H1 (cell line): ENCODE results near the gene GMPPA. TPM values are rescaled to one million over a fixed set of nuclear protein-coding genes. Genes with fewer than 3 reads are reported as not detected.

Source experiments
- CTCF ChIA-PET: fragments of 300-600 bp; sonication (Branson Sonifier 250); formaldehyde crosslinking; loops from one replicate; lab custom pipeline; 2021; ENCODE audit not compliant: partially characterized antibody; lab: Charles Lee
- POLR2A ChIA-PET: fragments of 300-600 bp; sonication (Branson Sonifier 250); formaldehyde crosslinking; loops from one replicate; lab custom pipeline; 2021; ENCODE audit warnings: inconsistent platforms; ENCODE audit not compliant: partially characterized antibody; lab: Charles Lee
- DNase-seq, 2 experiments: peaks; one replicate each; pipeline versions ENCODE4 v3.0.0 to v3.0.0-alpha.2; 2010 to 2022; ENCODE audit warnings: low spot score in 2 of 2, low read depth in 1 of 2, mixed read lengths in 1 of 2
- FAIRE-seq: peaks from 2 replicates; lab custom pipeline; 2011; peaks lifted over from hg19 to GRCh38; lab: Jason Lieb, UNC
- H2AFZ ChIP-seq: 2 replicates; pipeline ENCODE4 v1.8.1; 2012; ENCODE audit warnings: low read length, inconsistent platforms
- H2AK5ac ChIP-seq: 2 replicates; pipeline ENCODE4 v1.6.1; 2013; ENCODE audit warnings: low read depth, low read length
- H2BK120ac ChIP-seq: replicated peaks from 2 replicates; pipeline ENCODE3; 2013; ENCODE audit warnings: low read depth, low read length, inconsistent platforms
- H2BK12ac ChIP-seq: 2 replicates; pipeline ENCODE4 v1.6.1; 2013; ENCODE audit warnings: low read depth, low read length
- H2BK15ac ChIP-seq: 2 replicates; pipeline ENCODE4 v1.6.1; 2013; ENCODE audit warnings: low read length
- H2BK20ac ChIP-seq: 2 replicates; pipeline ENCODE4 v1.6.1; 2013; ENCODE audit warnings: low read length
- H2BK5ac ChIP-seq: 2 replicates; pipeline ENCODE4 v1.6.1; 2013; ENCODE audit warnings: low read depth, low read length
- H3K14ac ChIP-seq: 2 replicates; pipeline ENCODE4 v1.6.1; 2013; ENCODE audit warnings: inconsistent platforms; ENCODE audit not compliant: insufficient read length
- H3K18ac ChIP-seq: 2 replicates; pipeline ENCODE4 v1.6.1; 2013; ENCODE audit warnings: low read length; ENCODE audit errors: extremely low read depth
- H3K23ac ChIP-seq: 2 replicates; pipeline ENCODE4 v1.6.1; 2013; ENCODE audit warnings: inconsistent platforms; ENCODE audit not compliant: insufficient read length
- H3K23me2 ChIP-seq: 2 replicates; pipeline ENCODE4 v1.6.1; 2013; ENCODE audit warnings: low read depth, low read length
- H3K27ac ChIP-seq: 2 replicates; pipeline ENCODE4 v1.6.1; 2011; ENCODE audit warnings: low read depth, low read length, inconsistent platforms
- H3K27me3 ChIP-seq, 4 experiments: replicated peaks in 1 of 4; 1 replicate in 1 of 4; 2 replicates in 3 of 4; pipeline versions ENCODE4 v1.6.1 to v1.8.1; 2011 to 2013; ENCODE audit warnings: low read length in 3 of 4, mild to moderate bottlenecking in 3 of 4, inconsistent platforms in 2 of 4, mixed read lengths in 2 of 4, moderate library complexity in 1 of 4; ENCODE audit not compliant: control insufficient read depth in 3 of 4, insufficient read depth in 3 of 4; ENCODE audit errors: extremely low read depth in 1 of 4
- H3K36me3 ChIP-seq, 4 experiments: 2 replicates each; pipeline versions ENCODE4 v1.6.1 to v1.8.1; 2011 to 2013; ENCODE audit warnings: mild to moderate bottlenecking in 4 of 4, low read length in 3 of 4, moderate library complexity in 2 of 4, control low read depth in 1 of 4, inconsistent platforms in 1 of 4; ENCODE audit not compliant: insufficient read depth in 4 of 4, control insufficient read depth in 2 of 4
- H3K4ac ChIP-seq: replicated peaks from 2 replicates; pipeline ENCODE3; 2013; ENCODE audit warnings: low read length, low read depth, mixed read lengths, inconsistent platforms; ENCODE audit not compliant: insufficient read length
- H3K4me1 ChIP-seq, 4 experiments: replicated peaks in 1 of 4; 1 replicate in 1 of 4; 2 replicates in 3 of 4; pipeline versions ENCODE4 v1.6.1 to v1.8.1; 2011 to 2013; ENCODE audit warnings: low read length in 3 of 4, inconsistent platforms in 2 of 4, mixed read lengths in 1 of 4; ENCODE audit not compliant: insufficient read depth in 4 of 4, control insufficient read depth in 3 of 4
- H3K4me2 ChIP-seq, 2 experiments: 2 replicates each; pipeline versions ENCODE4 v1.6.1 to v1.8.1; 2011 to 2013; ENCODE audit warnings: low read depth in 2 of 2, low read length in 2 of 2, control low read depth in 1 of 2, inconsistent platforms in 1 of 2, mild to moderate bottlenecking in 1 of 2; ENCODE audit not compliant: insufficient read depth in 1 of 2
- H3K4me3 ChIP-seq, 4 experiments: fragments of 200-600, 300-600 bp in 1 of 4; sonication (generic), shearing (Covaris generic), sonication (Bioruptor Twin) in 1 of 4; 2 replicates each; pipeline versions ENCODE4 v1.5.1 to v1.8.1; 2011 to 2016; ENCODE audit warnings: low read length in 4 of 4, low read depth in 3 of 4, control low read depth in 2 of 4, inconsistent platforms in 2 of 4, mild to moderate bottlenecking in 2 of 4, mixed read lengths in 1 of 4, moderate library complexity in 1 of 4; ENCODE audit not compliant: insufficient read depth in 2 of 4; ENCODE audit errors: extremely low read depth in 1 of 4
- H3K56ac ChIP-seq: replicated peaks from 2 replicates; pipeline ENCODE3; 2013; ENCODE audit warnings: low read depth, mild to moderate bottlenecking, mixed read lengths, low read length, inconsistent platforms; ENCODE audit not compliant: insufficient read length
- H3K79me1 ChIP-seq: 2 replicates; pipeline ENCODE4 v1.6.1; 2013; ENCODE audit warnings: low read depth, low read length, control low read depth
- H3K79me2 ChIP-seq, 2 experiments: 2 replicates each; pipeline versions ENCODE4 v1.6.1 to v1.8.1; 2012 to 2013; ENCODE audit warnings: low read length in 2 of 2, mild to moderate bottlenecking in 2 of 2, inconsistent platforms in 1 of 2; ENCODE audit not compliant: insufficient read depth in 2 of 2, control insufficient read depth in 1 of 2
- H3K9ac ChIP-seq, 4 experiments: replicated peaks in 1 of 4; 1 replicate in 1 of 4; 2 replicates in 3 of 4; pipeline versions ENCODE4 v1.6.1 to v1.8.1; 2011 to 2013; ENCODE audit warnings: low read depth in 3 of 4, low read length in 3 of 4, control low read depth in 2 of 4, mild to moderate bottlenecking in 2 of 4, moderate library complexity in 2 of 4, inconsistent platforms in 1 of 4; ENCODE audit errors: extremely low read depth in 1 of 4
- H3K9me3 ChIP-seq, 2 experiments: 2 replicates each; pipeline versions ENCODE4 v1.6.1 to v1.8.1; 2012 to 2013; ENCODE audit warnings: mild to moderate bottlenecking in 2 of 2, moderate library complexity in 2 of 2, control low read depth in 1 of 2, inconsistent platforms in 1 of 2, low read depth in 1 of 2, low read length in 1 of 2, mixed read lengths in 1 of 2; ENCODE audit not compliant: insufficient read depth in 2 of 2
- H4K20me1 ChIP-seq, 2 experiments: replicated peaks in 1 of 2; 2 replicates each; pipeline versions ENCODE3 to v1.8.1; 2011 to 2013; ENCODE audit warnings: inconsistent platforms in 2 of 2, low read length in 2 of 2, mild to moderate bottlenecking in 1 of 2; ENCODE audit not compliant: insufficient read depth in 2 of 2, control insufficient read depth in 1 of 2
- H4K5ac ChIP-seq: 2 replicates; pipeline ENCODE4 v1.6.1; 2013; ENCODE audit warnings: low read length, low read depth, mixed read lengths, inconsistent platforms; ENCODE audit not compliant: insufficient read length
- H4K8ac ChIP-seq: 2 replicates; pipeline ENCODE4 v1.8.0; 2013; ENCODE audit warnings: mild to moderate bottlenecking, moderate library complexity, low read length, inconsistent platforms; ENCODE audit not compliant: insufficient read depth; ENCODE audit errors: extremely low read depth
- H4K91ac ChIP-seq: replicated peaks from 2 replicates; pipeline ENCODE3; 2013; ENCODE audit warnings: low read length, mixed read lengths, inconsistent platforms; ENCODE audit not compliant: insufficient read length
- ASH2L ChIP-seq: fragments of 200-600, 300-600 bp; sonication (generic); IDR thresholded peaks from one replicate; pipeline ENCODE4 v1.7.1; 2017; ENCODE audit warnings: low read length
- BRCA1 ChIP-seq: IDR thresholded peaks from 2 replicates; pipeline ENCODE4 v1.6.1; 2012; ENCODE audit warnings: low read depth, low read length, improper control_type of control experiment
- CHD2 ChIP-seq: IDR thresholded peaks from 2 replicates; pipeline ENCODE4 v1.6.1; 2012; ENCODE audit warnings: low read length, improper control_type of control experiment
- GTF2F1 ChIP-seq: IDR thresholded peaks from 2 replicates; pipeline ENCODE4 v1.6.1; 2012; ENCODE audit warnings: low read depth, low read length, improper control_type of control experiment, borderline replicate concordance
- JUND ChIP-seq: IDR thresholded peaks from 2 replicates; pipeline ENCODE4 v1.6.1; 2011; ENCODE audit warnings: mild to moderate bottlenecking, improper control_type of control experiment, low read length
- MAFK ChIP-seq: IDR thresholded peaks from 2 replicates; pipeline ENCODE4 v1.6.1; 2012; ENCODE audit warnings: low read depth, mild to moderate bottlenecking, improper control_type of control experiment, low read length
- NANOG ChIP-seq: IDR thresholded peaks from 2 replicates; pipeline ENCODE4 v1.6.1; 2011; ENCODE audit warnings: low read length, low read depth, mild to moderate bottlenecking, inconsistent platforms; ENCODE audit not compliant: insufficient read depth, poor library complexity, severe bottlenecking
- POLR2AphosphoS5 ChIP-seq: IDR thresholded peaks from 2 replicates; pipeline ENCODE4 v1.6.1; 2011; ENCODE audit warnings: low read depth, low read length
- RXRA ChIP-seq: IDR thresholded peaks from 2 replicates; pipeline ENCODE4 v1.6.1; 2011; ENCODE audit warnings: low read depth, mild to moderate bottlenecking, low read length, moderate library complexity; ENCODE audit not compliant: insufficient read depth
- SP4 ChIP-seq: IDR thresholded peaks from 2 replicates; pipeline ENCODE4 v1.6.1; 2012; ENCODE audit warnings: low read length, inconsistent platforms
- SRF ChIP-seq: IDR thresholded peaks from 2 replicates; pipeline ENCODE4 v1.6.1; 2011; ENCODE audit warnings: mild to moderate bottlenecking, low read depth, low read length, moderate library complexity
- SUZ12 ChIP-seq: fragments of 200-600 bp; sonication (generic); IDR thresholded peaks from 2 replicates; pipeline ENCODE4 v1.6.1; 2012; ENCODE audit warnings: mild to moderate bottlenecking, inconsistent platforms, low read length, moderate library complexity, mixed read lengths
- TAF7 ChIP-seq: optimal IDR thresholded peaks from 2 replicates; pipeline ENCODE3; 2011; ENCODE audit warnings: low read depth, mild to moderate bottlenecking, inconsistent platforms, low read length, moderate library complexity, borderline replicate concordance
- TCF12 ChIP-seq: IDR thresholded peaks from 2 replicates; pipeline ENCODE4 v1.6.1; 2011; ENCODE audit warnings: low read depth, mild to moderate bottlenecking, low read length
- YY1 ChIP-seq: IDR thresholded peaks from 2 replicates; pipeline ENCODE4 v1.6.1; 2011; ENCODE audit warnings: low read depth, mild to moderate bottlenecking, low read length
- WGBS, 2 experiments: shearing (Covaris generic) in 1 of 2; methylation state at CpG; one replicate each; pipeline versions ENCODE4 v1.1.6 to v1.1.7; 2013 to 2015; ENCODE audit warnings: low lambda C conversion rate in 2 of 2, mixed read lengths in 2 of 2, inconsistent platforms in 1 of 2, low coverage in 1 of 2, missing lambda C conversion rate in 1 of 2; ENCODE audit not compliant: insufficient replicate concordance in 2 of 2, insufficient coverage in 1 of 2, insufficient read length in 1 of 2; ENCODE audit errors: extremely low coverage in 1 of 2, missing lambda C conversion rate in 1 of 2; 5-methylcytosine and 5-hydroxymethylcytosine counted together
- polyA plus RNA-seq, 7 experiments: library from polyadenylated mRNA; depleted of rRNA in 3 of 7; stranded (reverse) in 5 of 7; unstranded in 2 of 7; fragments of >200 nt in 5 of 7; fragments of 200-250 nt in 2 of 7; gene quantifications; 1 replicate in 5 of 7; 2 replicates in 1 of 7; 4 replicates in 1 of 7; pipeline versions ENCODE4 v1.2.1 to v1.2.3, GENCODE V29; 2011 to 2013; ENCODE audit warnings: missing spikeins in 2 of 7, mixed read lengths in 2 of 7
- total RNA-seq: library from RNA; stranded (reverse); fragmentation: NEBNext Ultra II Directional; extraction: Animal tissue kit (Norgen Biotek cat#: 25700); gene quantifications from 2 replicates; pipeline ENCODE4 v1.2.1, GENCODE V29; 2021

Gene GMPPA
- total and polyA plus RNA-seq, 2 of the 8 experiments (the other 6 are each of a cell fraction or from before 2014, with no cell fraction given) = 34.3 to 98.8 TPM

DNA sequence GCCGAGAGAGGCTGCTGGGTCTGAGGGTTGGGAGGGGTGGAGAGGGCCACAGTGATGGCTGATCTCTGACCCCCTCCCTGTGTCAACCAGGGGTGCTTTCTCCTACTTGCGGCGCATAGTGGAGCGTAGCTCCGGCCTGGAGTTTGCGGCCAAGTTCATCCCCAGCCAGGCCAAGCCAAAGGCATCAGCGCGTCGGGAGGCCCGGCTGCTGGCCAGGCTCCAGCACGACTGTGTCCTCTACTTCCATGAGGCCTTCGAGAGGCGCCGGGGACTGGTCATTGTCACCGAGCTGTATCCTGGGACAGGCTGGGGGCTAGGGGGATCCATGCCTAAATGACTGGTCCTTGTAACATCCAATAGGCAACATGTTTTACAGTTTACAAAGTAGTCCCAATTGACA is 20.9 kb upstream of the GMPPA start:
- WGBS, 2 experiments = 95% methylated on average over 15 of the region's 15 CpGs; no CpG with 5 or more reads in 1 of the 2 experiments
- no peak for TF ChIP-seq NANOG
- TF ChIP-seq YY1 = no peak
- TF ChIP-seq RXRA = no peak
- TF ChIP-seq TAF7 = no peak
- TF ChIP-seq CHD2 = no peak
- no peak for TF ChIP-seq BRCA1
- TF ChIP-seq SRF = no peak
- no peak for TF ChIP-seq SP4
- no peak for TF ChIP-seq SUZ12
- TF ChIP-seq JUND = no peak
- TF ChIP-seq POLR2AphosphoS5 = no peak
- no peak for TF ChIP-seq GTF2F1
- TF ChIP-seq ASH2L = no peak
- TF ChIP-seq MAFK = no peak
- TF ChIP-seq TCF12 = no peak

More for the DNA sequence above, 20.9 kb upstream of the GMPPA start:
- no peak overlapping the region for H2AK5ac ChIP-seq
- CTCF ChIA-PET = interaction anchor here (2.7 to 113.1 kb wide), 3 partner anchors 12 to 74 kb away, joined by 33 to 7248 read pairs (median 7248); partner anchors contain the start of genes ASIC4, CHPF, DES and GMPPA
- no peaks in the 10 kb centered on the region for H3K36me3 ChIP-seq
- no peak overlapping the region for H3K14ac ChIP-seq
- no peak overlapping the region for H3K27ac ChIP-seq
- DNase-seq (no peak), FAIRE-seq (no peak)
- H3K18ac ChIP-seq = no peak overlapping the region
- no peak overlapping the region for H4K5ac ChIP-seq
- 0 out of 2 replicates have a peak overlapping the region, but pooled peaks have one; percentile 39 for H2BK12ac ChIP-seq
- no peak overlapping the region for H2AFZ ChIP-seq
- H4K20me1 ChIP-seq = peaks cover 0 to 2% of the 10 kb centered on the region in 2 experiments
- peak overlapping the region; percentile 52; the same call in 1 of the 2 replicates for H2BK5ac ChIP-seq
- H3K56ac ChIP-seq = no peak overlapping the region
- peaks cover 0 to 9% (median 3%) of the 10 kb centered on the region in 4 experiments; a peak in 5 of 7 replicates for H3K27me3 ChIP-seq
- no peak overlapping the region for H3K4me3 ChIP-seq
- 0 out of 2 replicates have a peak overlapping the region, but pooled peaks have one; percentile 41 for H4K8ac ChIP-seq
- H2BK120ac ChIP-seq = no peak overlapping the region
- H3K9me3 ChIP-seq = no peaks in the 10 kb centered on the region
- POLR2A ChIA-PET = interaction anchor here (0.8 to 2.8 kb wide), 6 partner anchors 14 to 58 kb away, joined by 3 to 17 read pairs (median 5); partner anchors contain the start of gene GMPPA
- H3K9ac ChIP-seq = no peak overlapping the region; a peak in 2 of 7 replicates
- no peak overlapping the region; a peak in 1 of 4 replicates for H3K4me2 ChIP-seq
- no peak overlapping the region for H3K4ac ChIP-seq
- no peaks in the 10 kb centered on the region; the same call in 1 of the 2 replicates for H3K79me1 ChIP-seq
- no peak overlapping the region for H2BK20ac ChIP-seq
- H3K4me1 ChIP-seq = peaks cover 0 to 14% (median 6%) of the 10 kb centered on the region in 4 experiments; a peak in 5 of 7 replicates
- H3K23me2 ChIP-seq = no peaks in the 10 kb centered on the region
- H4K91ac ChIP-seq = no peak overlapping the region
- H3K23ac ChIP-seq = no peak overlapping the region
- H3K79me2 ChIP-seq = no peaks in the 10 kb centered on the region
- H2BK15ac ChIP-seq = no peak overlapping the region
